Omental fat pad (tissue), 4 donors: ENCODE data around the gene SHANK3. TPM values are rescaled to one million over a fixed set of nuclear protein-coding genes. Genes with fewer than 3 reads are reported as not detected.

Source experiments
- ATAC-seq: fragments of 150-250 bp; one replicate; pipeline ENCODE4 v1.9.1; 2016; ENCODE audit warnings: mild to moderate bottlenecking, moderate library complexity; ENCODE audit not compliant: low FRiP score
- DNase-seq: peaks from one replicate; pipeline ENCODE4 v3.0.0-alpha.2; 2019; ENCODE audit warnings: low spot score
- total RNA-seq, 4 donors: library from RNA; depleted of rRNA; stranded (reverse); fragments of >200 nt; gene quantifications; one replicate each; pipeline ENCODE4 v1.1.0, GENCODE V29; 2016
- TF ChIP-seq, protein P1 (sequence below), 3 donors: fragments of 450-650 bp; IDR thresholded peaks; one replicate each; pipeline ENCODE4 v1.5.1; 2016 to 2017; ENCODE audit warnings: antibody characterized with exemption in 3 of 3, mild to moderate bottlenecking in 3 of 3, moderate library complexity in 2 of 3

The SHANK3 gene
- total RNA-seq, 4 donors from 2014 or later, result 3.3 to 61.3 (median 19.4) TPM

DNA sequence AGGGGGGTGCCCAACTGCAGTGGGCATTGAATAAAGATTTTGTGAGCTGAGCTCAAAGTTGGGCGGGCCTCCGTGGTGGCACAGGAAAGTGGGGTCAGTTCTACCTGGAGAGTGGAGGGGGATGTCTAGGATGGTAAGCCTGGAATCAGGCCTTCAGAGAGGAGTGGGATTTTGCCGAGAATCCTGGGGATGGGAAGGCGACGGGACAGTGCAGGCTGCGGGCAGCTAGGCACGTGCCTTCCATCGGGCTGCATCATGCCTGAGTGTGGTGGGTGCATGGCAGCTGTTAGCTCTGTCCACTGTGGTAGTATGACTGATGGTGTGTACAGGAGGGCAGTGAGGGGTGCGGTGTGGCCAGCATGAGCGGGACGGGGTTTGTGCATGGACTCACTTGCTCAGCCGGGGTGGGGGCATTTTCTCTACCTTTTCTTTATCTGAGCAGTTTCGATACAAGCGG lies 3.6 kb downstream of the SHANK3 start:
- DNase-seq, result no peak
- TF ChIP-seq, protein P1, sequence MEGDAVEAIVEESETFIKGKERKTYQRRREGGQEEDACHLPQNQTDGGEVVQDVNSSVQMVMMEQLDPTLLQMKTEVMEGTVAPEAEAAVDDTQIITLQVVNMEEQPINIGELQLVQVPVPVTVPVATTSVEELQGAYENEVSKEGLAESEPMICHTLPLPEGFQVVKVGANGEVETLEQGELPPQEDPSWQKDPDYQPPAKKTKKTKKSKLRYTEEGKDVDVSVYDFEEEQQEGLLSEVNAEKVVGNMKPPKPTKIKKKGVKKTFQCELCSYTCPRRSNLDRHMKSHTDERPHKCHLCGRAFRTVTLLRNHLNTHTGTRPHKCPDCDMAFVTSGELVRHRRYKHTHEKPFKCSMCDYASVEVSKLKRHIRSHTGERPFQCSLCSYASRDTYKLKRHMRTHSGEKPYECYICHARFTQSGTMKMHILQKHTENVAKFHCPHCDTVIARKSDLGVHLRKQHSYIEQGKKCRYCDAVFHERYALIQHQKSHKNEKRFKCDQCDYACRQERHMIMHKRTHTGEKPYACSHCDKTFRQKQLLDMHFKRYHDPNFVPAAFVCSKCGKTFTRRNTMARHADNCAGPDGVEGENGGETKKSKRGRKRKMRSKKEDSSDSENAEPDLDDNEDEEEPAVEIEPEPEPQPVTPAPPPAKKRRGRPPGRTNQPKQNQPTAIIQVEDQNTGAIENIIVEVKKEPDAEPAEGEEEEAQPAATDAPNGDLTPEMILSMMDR (IDR thresholded peaks at IDR 0.05), result no peak

DNA sequence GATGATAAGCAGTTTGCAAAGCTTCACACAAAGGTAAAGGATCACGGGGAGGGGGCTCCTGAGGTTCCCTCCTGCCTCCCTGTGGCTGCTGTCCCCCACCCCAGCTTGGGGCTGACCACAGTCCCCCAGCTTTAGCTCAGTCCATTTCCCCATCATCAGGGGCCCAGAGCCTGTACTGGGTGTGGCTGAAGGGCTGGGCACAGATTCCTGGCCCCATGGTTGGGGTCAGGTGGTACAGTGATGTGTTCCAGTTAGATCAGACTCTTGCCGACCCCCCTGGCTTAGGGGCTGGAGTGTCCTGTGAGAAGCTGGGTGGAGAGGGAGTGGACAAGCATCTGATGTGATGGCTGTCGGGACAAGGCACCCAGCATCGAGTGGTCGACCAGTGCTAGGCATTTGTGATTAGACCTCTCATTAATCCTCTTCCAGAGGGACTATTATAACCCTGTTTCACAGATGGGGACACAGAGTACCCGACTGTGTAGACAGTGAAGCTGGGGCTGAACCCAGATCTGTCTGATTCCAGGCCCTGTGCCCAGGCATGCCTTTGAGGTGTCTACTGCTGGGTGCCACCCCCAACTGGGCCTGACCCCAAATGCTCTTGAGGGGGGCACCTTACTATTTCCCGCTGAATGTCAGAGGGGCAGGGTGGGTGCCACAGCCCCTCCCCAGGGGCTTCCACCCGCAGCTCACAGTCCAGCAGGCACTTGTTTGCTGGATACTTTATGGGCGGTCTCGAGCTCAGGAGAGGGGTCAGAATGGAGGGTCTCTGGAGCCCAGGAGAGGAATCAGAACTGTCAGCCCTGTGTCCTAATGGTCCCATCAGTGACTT lies 4.3 kb downstream of the SHANK3 start:
- DNase-seq, result no peak

More for the DNA sequence above, 3.6 kb downstream of the SHANK3 start:
- no peak for ATAC-seq

DNA sequence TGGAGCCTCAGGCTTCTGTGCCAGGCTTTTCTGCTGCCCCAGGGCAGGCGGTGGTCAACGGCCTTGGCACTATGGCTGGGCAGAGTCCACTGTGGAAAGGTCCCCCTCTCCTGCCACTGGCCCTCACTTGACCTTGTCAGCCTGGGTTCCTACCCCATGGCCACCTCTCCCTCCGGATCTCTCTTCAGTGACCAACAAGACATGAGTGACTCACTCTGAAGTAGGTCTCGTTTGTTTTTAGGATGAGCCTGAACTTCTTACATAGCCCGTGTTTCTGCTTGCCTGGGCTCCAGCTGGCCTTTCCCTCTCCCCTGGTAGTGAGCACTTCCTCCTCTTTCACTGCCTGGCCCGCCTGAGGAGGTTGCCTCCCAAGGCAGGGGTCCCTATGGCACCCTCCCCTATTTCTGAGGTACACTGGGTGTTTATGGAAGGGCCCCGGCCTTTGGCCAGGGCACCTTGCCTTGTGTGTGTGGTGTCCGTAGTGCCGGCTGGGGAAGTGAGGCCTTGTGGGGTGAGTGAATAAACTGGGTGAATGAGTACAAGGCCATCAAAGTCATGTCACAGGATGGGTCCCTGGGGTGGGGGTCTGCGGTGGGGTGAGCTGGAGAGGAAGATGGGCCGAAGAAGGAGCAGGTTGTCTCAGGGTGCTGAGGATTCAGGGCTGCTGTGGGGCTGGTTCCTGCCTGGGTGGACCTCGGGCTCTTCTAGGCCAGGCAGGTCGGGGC lies 5.0 kb downstream of the SHANK3 start:
- DNase-seq, result no peak
- no peak for ATAC-seq
- TF ChIP-seq, protein P1 (IDR thresholded peaks at IDR 0.05), result no peak

More for the DNA sequence above, 4.3 kb downstream of the SHANK3 start:
- no peak for ATAC-seq
- TF ChIP-seq, protein P1 (IDR thresholded peaks at IDR 0.05), result no peak

DNA sequence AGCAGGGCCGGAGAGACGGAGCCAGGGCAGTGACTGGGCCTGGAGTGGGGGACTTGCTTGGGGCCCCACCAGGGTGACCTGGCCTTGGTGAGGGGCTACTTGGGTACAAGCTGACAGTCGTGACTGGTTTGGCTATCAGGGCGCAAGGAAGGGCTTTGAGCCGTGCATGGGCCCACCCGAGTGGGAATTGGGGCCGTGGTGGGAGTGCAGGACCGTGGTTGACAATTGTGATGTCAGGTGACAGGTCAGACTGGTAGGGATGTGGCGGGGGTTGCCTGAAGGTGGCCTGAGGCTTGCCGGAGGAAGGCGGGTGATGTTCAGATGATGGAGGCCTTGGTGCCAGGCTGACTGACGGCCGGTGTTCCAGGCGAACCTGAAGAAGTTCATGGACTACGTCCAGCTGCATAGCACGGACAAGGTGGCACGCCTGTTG lies 5.6 kb downstream of the SHANK3 start:
- TF ChIP-seq, protein P1 (IDR thresholded peaks at IDR 0.05), result no peak
- no peak for ATAC-seq
- DNase-seq, result no peak

DNA sequence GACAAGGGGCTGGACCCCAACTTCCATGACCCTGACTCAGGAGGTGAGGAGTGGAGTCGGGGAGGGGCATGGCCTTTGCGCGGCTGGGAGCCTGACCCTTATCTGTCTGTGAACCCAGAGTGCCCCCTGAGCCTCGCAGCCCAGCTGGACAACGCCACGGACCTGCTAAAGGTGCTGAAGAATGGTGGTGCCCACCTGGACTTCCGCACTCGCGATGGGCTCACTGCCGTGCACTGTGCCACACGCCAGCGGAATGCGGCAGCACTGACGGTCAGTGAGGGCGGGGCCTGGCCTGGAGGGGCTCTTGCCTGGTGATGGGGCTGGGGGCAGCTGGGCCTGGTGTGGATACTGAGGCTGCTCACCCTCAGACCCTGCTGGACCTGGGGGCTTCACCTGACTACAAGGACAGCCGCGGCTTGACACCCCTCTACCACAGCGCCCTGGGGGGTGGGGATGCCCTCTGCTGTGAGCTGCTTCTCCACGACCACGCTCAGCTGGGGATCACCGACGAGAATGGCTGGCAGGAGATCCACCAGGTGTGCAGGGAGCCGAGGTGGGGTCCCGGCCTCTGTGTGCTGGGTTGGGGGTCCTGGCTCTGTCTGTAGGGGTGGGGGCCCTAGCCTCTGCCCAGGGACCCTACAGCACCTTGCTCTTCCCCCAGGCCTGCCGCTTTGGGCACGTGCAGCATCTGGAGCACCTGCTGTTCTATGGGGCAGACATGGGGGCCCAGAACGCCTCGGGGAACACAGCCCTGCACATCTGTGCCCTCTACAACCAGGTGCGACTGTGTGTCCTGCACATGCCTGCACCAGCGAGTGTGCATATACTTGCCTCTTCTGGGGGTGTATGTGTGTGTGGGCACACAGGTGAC lies 6.3 kb downstream of the SHANK3 start:
- TF ChIP-seq, protein P1 (IDR thresholded peaks at IDR 0.05), result no peak
- no peak for ATAC-seq
- DNase-seq, result no peak

DNA sequence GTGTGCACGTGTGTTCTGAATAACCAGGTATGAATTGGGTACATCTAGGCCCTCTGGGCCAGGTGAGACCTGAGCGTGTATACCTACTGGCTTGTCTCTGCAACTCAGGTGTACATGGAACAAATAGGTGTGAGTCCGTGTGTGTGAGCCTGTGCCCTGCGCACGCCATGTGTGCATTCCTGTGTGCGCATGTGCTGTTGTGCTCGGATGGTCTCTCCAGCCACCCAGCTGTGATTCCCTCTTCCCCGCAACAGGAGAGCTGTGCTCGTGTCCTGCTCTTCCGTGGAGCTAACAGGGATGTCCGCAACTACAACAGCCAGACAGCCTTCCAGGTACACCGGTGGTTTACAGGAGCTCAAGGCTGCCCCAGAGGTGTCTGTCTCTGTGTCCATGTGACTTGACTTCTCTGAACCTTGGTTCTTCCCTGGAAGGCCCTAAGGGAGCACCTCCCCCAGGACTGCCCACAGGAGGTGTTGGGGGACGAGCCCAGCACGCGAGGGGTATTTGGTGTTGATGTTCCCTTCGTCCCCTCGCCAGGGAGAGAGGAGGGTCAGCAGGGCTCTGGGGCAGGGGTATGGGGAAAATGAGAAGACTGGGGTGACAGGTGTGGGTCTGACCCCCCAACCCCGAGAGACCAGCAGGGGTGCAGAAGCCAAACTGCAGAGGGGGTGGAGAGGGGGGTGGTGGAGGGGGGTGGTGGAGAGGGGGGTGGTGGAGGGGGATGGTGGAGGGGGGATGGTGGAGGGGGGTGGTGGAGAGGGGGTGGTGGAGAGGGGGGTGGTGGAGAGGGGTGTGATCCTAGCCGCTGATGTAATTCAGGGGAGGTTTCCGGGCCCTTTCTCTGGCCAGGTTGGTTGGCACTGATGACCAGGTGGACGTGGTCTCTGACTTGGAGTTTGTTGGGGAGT lies 10.7 kb downstream of the SHANK3 start:
- DNase-seq (no peak), ATAC-seq (no peak)
- TF ChIP-seq, protein P1 (IDR thresholded peaks at IDR 0.05), result no peak
